ENCODE data around the gene DSCAML1. TPM values are rescaled to one million over a fixed set of nuclear protein-coding genes. Genes with fewer than 3 reads are reported as not detected.

The DSCAML1 gene
- total RNA-seq, 1 donor from 2014 or later, result 1.3 TPM

GRCh38 chr11:117641008-117641915, 155.8 kb downstream of the DSCAML1 start:
- peak; percentile 21 for DNase-seq
- Histone ChIP-seq H3K4me1 (no peaks in the 10 kb centered on the region), H3K27me3 (peaks cover 7% of the 10 kb centered on the region), H3K4me3 (no peak overlapping the region), H3K27ac (no peak overlapping the region), H3K36me3 (no peaks in the 10 kb centered on the region), H3K9me3 (no peaks in the 10 kb centered on the region)
- intact Hi-C loops (cut with DNase I), result no loop called here
- no peak for ATAC-seq
- no peak for TF ChIP-seq CTCF (IDR thresholded peaks at IDR 0.05)

GRCh38 chr11:117640041-117640440, 157.0 kb downstream of the DSCAML1 start:
- H3K4me3 ChIP-seq, result no peak overlapping the region
- intact Hi-C loops (cut with DNase I), result no loop called here
- peaks cover 5% of the 10 kb centered on the region for H3K27me3 ChIP-seq
- DNase-seq (peak; percentile 49), ATAC-seq (no peak)
- no peaks in the 10 kb centered on the region for H3K4me1 ChIP-seq
- H3K36me3 ChIP-seq, result no peaks in the 10 kb centered on the region
- no peaks in the 10 kb centered on the region for H3K9me3 ChIP-seq
- H3K27ac ChIP-seq, result no peak overlapping the region
- no peak for TF ChIP-seq CTCF (IDR thresholded peaks at IDR 0.05)

- no peak for TF ChIP-seq CTCF (IDR thresholded peaks at IDR 0.05)
- intact Hi-C loops (cut with DNase I), result no loop called here
Measured at GRCh38 chr11:117639601-117640000, 157.4 kb downstream of the DSCAML1 start.

GRCh38 chr11:117638911-117639543, 158.0 kb downstream of the DSCAML1 start:
- no peak for TF ChIP-seq CTCF (IDR thresholded peaks at IDR 0.05)
- Histone ChIP-seq H3K4me3 (no peak overlapping the region), H3K9me3 (no peaks in the 10 kb centered on the region), H3K36me3 (no peaks in the 10 kb centered on the region), H3K27me3 (no peaks in the 10 kb centered on the region), H3K27ac (no peak overlapping the region), H3K4me1 (no peaks in the 10 kb centered on the region)
- intact Hi-C loops (cut with DNase I), result no loop called here
- DNase-seq, result peak; percentile 26
- no peak for ATAC-seq

More at GRCh38 chr11:117639601-117640000, 157.4 kb downstream of the DSCAML1 start:
- DNase-seq (peak; percentile 43), ATAC-seq (no peak)
- no peak overlapping the region for H3K4me3 ChIP-seq
- no peaks in the 10 kb centered on the region for H3K4me1 ChIP-seq
- H3K36me3 ChIP-seq, result no peaks in the 10 kb centered on the region
- peaks cover under 1% of the 10 kb centered on the region for H3K27me3 ChIP-seq
- H3K27ac ChIP-seq, result no peak overlapping the region
- no peaks in the 10 kb centered on the region for H3K9me3 ChIP-seq

GRCh38 chr11:117634756-117635603, 162.0 kb downstream of the DSCAML1 start:
- H3K4me1 ChIP-seq, result no peaks in the 10 kb centered on the region
- H3K9me3 ChIP-seq, result no peaks in the 10 kb centered on the region
- no peaks in the 10 kb centered on the region for H3K27me3 ChIP-seq
- no peak for TF ChIP-seq CTCF (IDR thresholded peaks at IDR 0.05)
- intact Hi-C loops (cut with DNase I), result no loop called here
- ATAC-seq, result no peak
- no peaks in the 10 kb centered on the region for H3K36me3 ChIP-seq
- no peak overlapping the region for H3K27ac ChIP-seq
- H3K4me3 ChIP-seq, result no peak overlapping the region
- peak; percentile 39 for DNase-seq
